ENCODE data around the gene ZC3H18. TPM values are rescaled to one million over a fixed set of nuclear protein-coding genes. Genes with fewer than 3 reads are reported as not detected.

The ZC3H18 gene
- total RNA-seq, 1 donor from 2014 or later = 49.3 TPM

DNA sequence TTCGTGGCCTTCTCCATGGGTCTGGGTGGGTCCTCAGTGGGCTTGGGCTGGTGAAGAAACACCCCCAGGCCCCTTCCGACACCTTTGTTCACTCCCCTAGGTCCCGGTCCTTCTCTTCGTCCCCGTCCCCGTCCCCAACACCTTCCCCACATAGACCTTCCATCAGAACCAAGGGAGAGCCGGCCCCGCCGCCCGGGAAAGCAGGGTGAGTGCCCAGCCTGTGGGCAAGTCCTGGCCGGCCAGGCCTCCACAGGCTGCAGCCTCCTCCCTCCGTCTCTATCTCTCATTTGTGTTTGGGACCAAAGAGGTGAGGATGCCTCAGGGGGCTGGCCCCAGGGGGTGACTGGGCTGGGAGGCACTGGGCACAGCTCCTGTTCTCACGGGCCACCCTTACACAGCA, 53.7 kb downstream of the ZC3H18 start:
- TF ChIP-seq, protein P1, sequence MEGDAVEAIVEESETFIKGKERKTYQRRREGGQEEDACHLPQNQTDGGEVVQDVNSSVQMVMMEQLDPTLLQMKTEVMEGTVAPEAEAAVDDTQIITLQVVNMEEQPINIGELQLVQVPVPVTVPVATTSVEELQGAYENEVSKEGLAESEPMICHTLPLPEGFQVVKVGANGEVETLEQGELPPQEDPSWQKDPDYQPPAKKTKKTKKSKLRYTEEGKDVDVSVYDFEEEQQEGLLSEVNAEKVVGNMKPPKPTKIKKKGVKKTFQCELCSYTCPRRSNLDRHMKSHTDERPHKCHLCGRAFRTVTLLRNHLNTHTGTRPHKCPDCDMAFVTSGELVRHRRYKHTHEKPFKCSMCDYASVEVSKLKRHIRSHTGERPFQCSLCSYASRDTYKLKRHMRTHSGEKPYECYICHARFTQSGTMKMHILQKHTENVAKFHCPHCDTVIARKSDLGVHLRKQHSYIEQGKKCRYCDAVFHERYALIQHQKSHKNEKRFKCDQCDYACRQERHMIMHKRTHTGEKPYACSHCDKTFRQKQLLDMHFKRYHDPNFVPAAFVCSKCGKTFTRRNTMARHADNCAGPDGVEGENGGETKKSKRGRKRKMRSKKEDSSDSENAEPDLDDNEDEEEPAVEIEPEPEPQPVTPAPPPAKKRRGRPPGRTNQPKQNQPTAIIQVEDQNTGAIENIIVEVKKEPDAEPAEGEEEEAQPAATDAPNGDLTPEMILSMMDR (IDR thresholded peaks at IDR 0.05; ENCODE audit: unreplicated experiment) = no peak
- Mint-ChIP-seq H3K4me1 (ENCODE audit: unreplicated experiment) (peaks cover 4% of the 10 kb centered on the region), H3K4me3 (ENCODE audit: unreplicated experiment) (no peak overlapping the region), H3K27ac (ENCODE audit: unreplicated experiment) (no peak overlapping the region), H3K27me3 (ENCODE audit: unreplicated experiment) (peaks cover 6% of the 10 kb centered on the region), H3K36me3 (ENCODE audit: low read depth, unreplicated experiment) (peaks cover 21% of the 10 kb centered on the region), H3K9me3 (ENCODE audit: unreplicated experiment) (no peaks in the 10 kb centered on the region)
- DNase-seq (ENCODE audit: low spot score) = no peak

DNA sequence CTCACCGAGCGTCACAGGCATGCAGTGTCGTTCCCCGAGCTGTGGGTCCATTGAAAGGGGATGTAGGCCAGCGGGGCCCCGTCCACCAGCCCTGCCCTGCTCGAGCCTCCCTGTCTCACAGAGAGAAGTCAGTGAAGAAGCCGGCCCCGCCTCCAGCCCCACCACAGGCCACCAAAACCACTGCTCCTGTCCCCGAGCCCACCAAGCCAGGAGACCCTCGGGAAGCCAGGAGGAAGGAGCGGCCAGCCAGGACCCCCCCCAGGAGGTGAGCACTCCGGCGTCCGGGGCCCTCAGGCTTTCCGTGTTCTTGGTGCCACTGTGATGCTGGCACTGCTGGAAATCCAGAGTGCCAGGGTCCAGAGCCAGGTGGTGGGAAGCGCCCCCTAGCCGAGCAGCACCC, 54.3 kb downstream of the ZC3H18 start:
- DNase-seq (ENCODE audit: low spot score) = no peak
- TF ChIP-seq, protein P1 (IDR thresholded peaks at IDR 0.05; ENCODE audit: unreplicated experiment) = no peak
- peaks cover 4% of the 10 kb centered on the region for H3K4me1 Mint-ChIP-seq (ENCODE audit: unreplicated experiment)
- no peak overlapping the region for H3K4me3 Mint-ChIP-seq (ENCODE audit: unreplicated experiment)
- no peaks in the 10 kb centered on the region for H3K9me3 Mint-ChIP-seq (ENCODE audit: unreplicated experiment)
- H3K27ac Mint-ChIP-seq (ENCODE audit: unreplicated experiment) = no peak overlapping the region
- H3K36me3 Mint-ChIP-seq (ENCODE audit: low read depth, unreplicated experiment) = peaks cover 21% of the 10 kb centered on the region
- peaks cover 8% of the 10 kb centered on the region for H3K27me3 Mint-ChIP-seq (ENCODE audit: unreplicated experiment)

DNA sequence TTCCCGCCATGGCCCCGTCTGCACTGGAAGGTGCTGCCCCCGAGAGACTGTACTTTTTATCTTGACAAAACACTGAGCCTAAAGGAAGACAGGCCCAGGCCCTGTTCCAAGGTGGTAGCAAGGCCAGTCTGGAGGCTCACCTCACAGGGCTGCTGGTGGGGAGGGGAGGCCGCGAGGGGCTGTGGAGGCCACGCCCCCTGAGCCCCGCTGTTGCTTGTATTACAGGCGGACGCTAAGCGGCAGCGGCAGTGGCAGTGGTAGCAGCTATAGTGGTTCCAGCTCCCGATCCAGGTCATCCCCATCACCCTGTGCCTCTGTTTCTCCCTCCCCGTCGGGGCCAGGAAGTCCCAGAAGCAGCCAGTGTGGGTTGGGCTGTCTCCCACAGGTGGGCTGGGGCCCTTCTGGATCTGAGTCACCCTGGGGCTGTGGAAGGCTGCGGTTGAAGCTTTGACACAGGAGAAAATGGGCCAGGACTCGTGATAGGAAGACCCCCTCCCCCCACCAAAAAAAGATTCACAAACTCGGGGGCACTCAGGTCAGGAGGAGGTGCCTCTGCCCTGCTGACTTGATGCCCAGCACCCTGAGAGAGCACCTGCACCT, 54.9 kb downstream of the ZC3H18 start:
- Mint-ChIP-seq H3K27me3 (ENCODE audit: unreplicated experiment) (peaks cover 6% of the 10 kb centered on the region), H3K36me3 (ENCODE audit: low read depth, unreplicated experiment) (peaks cover 21% of the 10 kb centered on the region), H3K9me3 (ENCODE audit: unreplicated experiment) (no peaks in the 10 kb centered on the region), H3K27ac (ENCODE audit: unreplicated experiment) (no peak overlapping the region), H3K4me1 (ENCODE audit: unreplicated experiment) (peaks cover 4% of the 10 kb centered on the region), H3K4me3 (ENCODE audit: unreplicated experiment) (no peak overlapping the region)
- TF ChIP-seq, protein P1 (IDR thresholded peaks at IDR 0.05; ENCODE audit: unreplicated experiment) = no peak
- no peak for DNase-seq (ENCODE audit: low spot score)

DNA sequence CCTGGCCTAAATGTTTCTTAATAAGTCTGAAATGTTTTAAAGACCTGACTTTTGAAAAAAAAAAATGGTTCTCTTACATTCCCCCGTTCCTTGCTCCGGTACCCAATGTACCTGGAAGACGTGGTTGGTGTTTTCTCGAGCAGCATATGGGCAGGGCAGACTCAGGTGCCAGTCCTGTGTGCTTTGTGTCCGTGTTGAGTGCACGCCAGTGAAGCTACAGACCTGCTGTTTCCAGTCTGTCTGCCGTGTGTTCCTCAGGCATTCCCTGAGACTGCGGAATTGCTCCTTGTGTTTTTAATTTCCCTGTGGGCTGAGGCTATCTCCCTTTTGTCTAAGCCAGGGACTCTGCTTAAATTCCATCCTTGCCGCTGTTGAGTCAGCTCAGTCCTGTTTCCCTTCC, 56.4 kb downstream of the ZC3H18 start:
- no peak overlapping the region for H3K4me3 Mint-ChIP-seq (ENCODE audit: unreplicated experiment)
- peaks cover 27% of the 10 kb centered on the region for H3K36me3 Mint-ChIP-seq (ENCODE audit: low read depth, unreplicated experiment)
- TF ChIP-seq, protein P1 (IDR thresholded peaks at IDR 0.05; ENCODE audit: unreplicated experiment) = no peak
- H3K27ac Mint-ChIP-seq (ENCODE audit: unreplicated experiment) = peak overlapping the region; percentile 22
- DNase-seq (ENCODE audit: low spot score) = no peak
- peaks cover 6% of the 10 kb centered on the region for H3K27me3 Mint-ChIP-seq (ENCODE audit: unreplicated experiment)
- no peaks in the 10 kb centered on the region for H3K9me3 Mint-ChIP-seq (ENCODE audit: unreplicated experiment)
- peaks cover 4% of the 10 kb centered on the region for H3K4me1 Mint-ChIP-seq (ENCODE audit: unreplicated experiment)

DNA sequence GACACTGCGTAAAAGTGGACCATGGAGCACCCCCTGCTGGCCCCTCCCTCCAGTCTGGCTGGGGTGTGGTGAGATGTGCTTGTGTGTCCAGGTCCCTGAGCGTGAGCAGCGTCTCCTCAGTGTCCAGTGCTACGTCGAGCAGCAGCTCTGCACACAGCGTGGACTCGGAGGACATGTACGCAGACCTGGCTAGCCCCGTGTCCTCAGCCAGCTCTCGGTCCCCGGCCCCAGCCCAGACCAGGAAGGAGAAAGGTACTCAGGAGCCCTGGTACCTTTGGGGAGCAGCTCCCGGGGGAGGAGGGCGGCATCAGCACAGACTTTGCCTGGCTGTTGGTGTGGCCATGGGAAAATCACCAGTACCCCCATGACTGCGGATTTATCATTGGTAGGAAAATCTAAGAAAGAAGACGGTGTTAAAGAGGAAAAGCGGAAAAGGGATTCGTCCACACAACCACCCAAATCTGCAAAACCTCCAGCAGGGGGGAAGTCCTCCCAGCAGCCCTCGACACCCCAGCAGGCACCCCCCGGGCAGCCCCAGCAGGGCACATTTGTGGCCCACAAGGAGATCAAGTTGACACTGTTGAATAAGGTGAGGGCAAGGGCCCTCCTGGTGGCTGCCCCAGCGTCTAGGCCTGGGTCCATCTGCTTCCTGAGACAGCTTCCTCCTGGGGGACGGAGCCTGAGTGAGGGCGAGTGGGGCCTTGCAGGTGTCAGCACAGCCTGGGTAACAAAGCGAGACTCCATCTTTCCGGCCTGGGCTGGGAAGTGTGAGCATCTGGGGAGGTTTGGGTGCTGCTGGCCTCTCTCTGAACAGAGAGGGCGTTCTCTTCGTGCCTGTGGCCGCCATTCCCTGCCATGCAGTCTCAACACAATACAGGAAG, 57.6 kb downstream of the ZC3H18 start:
- Mint-ChIP-seq H3K36me3 (ENCODE audit: low read depth, unreplicated experiment) (peaks cover 32% of the 10 kb centered on the region), H3K9me3 (ENCODE audit: unreplicated experiment) (no peaks in the 10 kb centered on the region), H3K4me3 (ENCODE audit: unreplicated experiment) (peak overlapping the region; percentile 59), H3K4me1 (ENCODE audit: unreplicated experiment) (peaks cover 4% of the 10 kb centered on the region), H3K27ac (ENCODE audit: unreplicated experiment) (peak overlapping the region; percentile 38), H3K27me3 (ENCODE audit: unreplicated experiment) (peaks cover 8% of the 10 kb centered on the region)
- TF ChIP-seq, protein P1 (IDR thresholded peaks at IDR 0.05; ENCODE audit: unreplicated experiment) = no peak
- DNase-seq (ENCODE audit: low spot score) = no peak

Measured in endothelial cell (in vitro differentiated cells).